HFF-Myc (cell line): ENCODE measurements around the gene ATPAF2.

Experiments used
- DNase-seq: peaks from one replicate; pipeline ENCODE4 v3.0.0-alpha.2; 2011; ENCODE audit warnings: low read depth; ENCODE audit errors: extremely low read depth
- H3K4me3 ChIP-seq: replicated peaks from 2 replicates; pipeline ENCODE4 v1.5.1; 2011; ENCODE audit warnings: low read depth, mild to moderate bottlenecking, control low read depth, low read length
- CTCF ChIP-seq: IDR thresholded peaks from 2 replicates; pipeline ENCODE4 v1.5.1; 2012; ENCODE audit warnings: mild to moderate bottlenecking, low read depth, low read length, control low read depth; ENCODE audit errors: missing control alignments

The ATPAF2 gene

DNA sequence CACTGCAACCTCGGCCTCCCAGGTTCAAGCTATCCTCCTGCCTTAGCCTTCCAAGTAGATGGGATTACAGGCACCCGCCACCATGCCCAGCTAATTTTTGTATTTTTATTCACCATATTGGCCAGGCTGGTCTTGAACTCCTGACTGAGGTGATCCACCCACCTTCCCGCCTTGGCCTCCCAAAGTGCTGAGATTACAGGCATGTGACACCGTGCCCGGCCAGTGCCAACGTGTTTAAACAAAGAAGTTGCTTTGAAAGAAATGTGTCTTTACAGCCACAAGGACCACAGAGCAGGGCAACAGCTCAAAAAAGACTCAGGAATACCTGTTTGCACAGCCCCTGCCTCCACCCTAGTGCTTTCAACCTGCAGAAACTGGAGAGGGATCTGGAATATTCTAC, 25.0 kb downstream of the ATPAF2 start:
- no peak overlapping the region for H3K4me3 ChIP-seq
- no peak for DNase-seq
- no peak for TF ChIP-seq CTCF

DNA sequence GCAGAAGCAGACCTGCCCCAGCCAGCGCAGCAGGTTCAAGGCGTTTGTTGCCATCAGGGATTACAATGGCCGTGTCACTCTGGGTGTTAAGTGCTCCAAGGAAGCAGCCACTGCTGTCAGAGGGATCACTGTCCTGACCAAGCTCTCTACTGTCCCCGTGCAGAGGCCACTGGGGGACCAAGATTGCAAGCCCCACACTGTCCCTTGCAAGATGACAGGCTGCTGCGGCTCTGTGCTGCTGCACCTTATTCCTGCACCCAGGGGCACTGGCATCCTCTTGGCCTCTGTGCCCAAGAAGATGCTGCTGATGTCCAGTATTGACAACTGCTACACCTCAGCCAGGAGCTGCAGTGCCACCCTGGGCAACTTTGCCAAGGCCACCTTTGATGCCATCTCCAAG, 27.7 kb downstream of the ATPAF2 start:
- DNase-seq: no peak
- no peak overlapping the region for H3K4me3 ChIP-seq
- no peak for TF ChIP-seq CTCF

DNA sequence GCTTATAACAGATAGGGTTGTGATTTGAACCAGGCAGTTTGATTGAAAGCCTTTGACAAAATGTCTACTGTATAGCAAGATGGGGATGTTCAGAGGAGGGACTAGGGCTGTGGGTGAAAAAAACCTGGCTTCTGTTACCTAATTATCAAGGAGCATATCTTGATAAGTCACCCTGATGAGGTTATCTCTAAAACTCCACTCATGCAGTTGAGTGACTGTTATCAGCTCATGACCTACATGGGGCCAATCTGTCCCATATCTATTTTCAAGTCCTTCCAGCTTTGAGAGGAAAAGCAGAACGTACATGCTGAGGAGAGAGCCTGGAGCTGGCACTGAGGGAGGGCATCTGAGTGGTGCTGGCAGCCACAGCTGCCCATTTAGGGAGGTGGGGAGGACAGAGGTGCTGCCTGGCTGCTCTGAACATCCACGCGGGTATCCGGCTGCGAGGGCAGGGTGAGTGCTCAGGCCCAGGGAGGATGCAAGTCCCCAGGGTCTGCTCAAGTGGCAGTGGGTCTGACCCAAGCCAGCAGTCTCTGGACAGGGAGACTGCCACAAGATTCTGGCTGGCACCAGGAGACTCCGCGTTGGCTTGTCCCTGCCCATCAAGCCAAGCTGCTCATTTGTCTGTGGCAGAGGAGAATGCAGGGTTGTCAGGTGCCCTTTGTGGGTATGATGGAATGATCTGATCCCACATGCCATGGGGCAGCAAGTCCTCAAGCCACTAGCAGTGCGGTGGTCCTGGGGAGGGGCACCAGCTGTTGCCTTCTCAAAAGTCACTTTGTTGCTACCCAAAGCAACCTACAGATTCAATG, 29.2 kb downstream of the ATPAF2 start:
- TF ChIP-seq CTCF: no peak
- H3K4me3 ChIP-seq: no peak overlapping the region
- DNase-seq: no peak

DNA sequence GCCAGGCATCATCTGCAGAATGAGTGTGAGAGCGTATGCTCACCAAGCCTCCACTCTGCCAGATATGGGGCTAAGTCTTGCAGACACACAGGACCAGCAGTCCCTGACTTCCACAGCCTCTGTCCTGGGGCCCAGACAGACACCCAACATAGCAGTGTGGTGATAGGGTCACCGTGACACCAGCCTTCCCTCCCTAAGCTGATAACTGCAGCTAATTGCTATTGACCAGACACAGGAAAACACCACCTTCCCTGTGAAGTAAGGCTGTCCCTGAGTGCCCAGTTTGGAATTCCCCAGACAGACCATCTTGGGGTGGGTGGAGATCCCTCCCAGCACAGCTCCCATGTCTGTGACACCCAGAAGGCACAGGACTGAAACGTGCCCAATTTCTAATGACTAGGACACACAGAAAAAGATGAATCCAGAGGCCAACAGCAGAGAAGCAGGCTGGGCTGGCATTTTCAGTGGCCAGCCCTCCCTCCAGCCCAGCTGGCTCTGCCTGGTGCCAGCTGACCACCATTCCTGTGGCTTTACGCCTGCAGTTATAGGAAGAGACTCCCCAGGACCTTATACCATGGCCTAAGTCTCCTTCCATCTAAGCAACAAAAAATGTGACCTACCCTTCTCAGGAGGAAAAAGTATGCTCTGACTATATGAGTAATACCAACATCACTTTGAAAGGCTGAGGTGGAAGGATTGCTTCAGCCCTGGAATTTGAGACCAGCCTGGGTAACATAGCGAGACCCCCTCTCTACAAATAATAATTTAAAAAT, 30.3 kb downstream of the ATPAF2 start:
- no peak for TF ChIP-seq CTCF
- no peak overlapping the region for H3K4me3 ChIP-seq
- no peak for DNase-seq

GRCh38 chr17:18006495-18007239, 32.3 kb downstream of the ATPAF2 start:
- TF ChIP-seq CTCF: no peak
- DNase-seq: no peak
- no peak overlapping the region for H3K4me3 ChIP-seq

- H3K4me3 ChIP-seq: no peak overlapping the region
- no peak for TF ChIP-seq CTCF
- no peak for DNase-seq
These were observed 33.5 kb downstream of the ATPAF2 start for GRCh38 chr17:18005496-18005895.
